Skeletal muscle satellite cell (primary cell): ENCODE data around the gene SDK2.

Experiments
- H3K27me3 ChIP-seq: 2 replicates; pipeline ENCODE4 v1.7.0; 2013; ENCODE audit warnings: low read length; ENCODE audit not compliant: control insufficient read depth, insufficient read depth
- H3K36me3 ChIP-seq: 2 replicates; pipeline ENCODE4 v1.7.0; 2013; ENCODE audit warnings: mild to moderate bottlenecking, control low read depth, low read length; ENCODE audit not compliant: insufficient read depth
- H3K4me1 ChIP-seq: 2 replicates; pipeline ENCODE4 v1.7.0; 2013; ENCODE audit warnings: low read length; ENCODE audit not compliant: control insufficient read depth, insufficient read depth
- H3K4me2 ChIP-seq: 2 replicates; pipeline ENCODE4 v1.7.0; 2013; ENCODE audit warnings: mild to moderate bottlenecking, low read length
- H3K4me3 ChIP-seq: 2 replicates; pipeline ENCODE4 v1.7.0; 2013; ENCODE audit warnings: low read length
- H3K9ac ChIP-seq: 2 replicates; pipeline ENCODE4 v1.7.0; 2013; ENCODE audit warnings: mild to moderate bottlenecking, low read depth, low read length, moderate library complexity
- H3K9me3 ChIP-seq: replicated peaks from 2 replicates; pipeline ENCODE4 v1.7.0; 2013; ENCODE audit warnings: mild to moderate bottlenecking, control low read depth, low read length

SDK2 gene

GRCh38 chr17:73429440-73430164 is 214.6 kb downstream of the SDK2 start:
- Histone ChIP-seq H3K4me2 (peak overlapping the region; percentile 2), H3K9ac (no peak overlapping the region), H3K36me3 (no peaks in the 10 kb centered on the region), H3K4me3 (no peak overlapping the region), H3K9me3 (no peaks in the 10 kb centered on the region), H3K4me1 (no peaks in the 10 kb centered on the region), H3K27me3 (no peaks in the 10 kb centered on the region)

GRCh38 chr17:73427198-73427597 is 217.0 kb downstream of the SDK2 start:
- Histone ChIP-seq H3K27me3 (no peaks in the 10 kb centered on the region), H3K36me3 (no peaks in the 10 kb centered on the region), H3K4me3 (no peak overlapping the region), H3K4me2 (no peak overlapping the region), H3K9me3 (no peaks in the 10 kb centered on the region), H3K9ac (no peak overlapping the region), H3K4me1 (no peaks in the 10 kb centered on the region)

DNA sequence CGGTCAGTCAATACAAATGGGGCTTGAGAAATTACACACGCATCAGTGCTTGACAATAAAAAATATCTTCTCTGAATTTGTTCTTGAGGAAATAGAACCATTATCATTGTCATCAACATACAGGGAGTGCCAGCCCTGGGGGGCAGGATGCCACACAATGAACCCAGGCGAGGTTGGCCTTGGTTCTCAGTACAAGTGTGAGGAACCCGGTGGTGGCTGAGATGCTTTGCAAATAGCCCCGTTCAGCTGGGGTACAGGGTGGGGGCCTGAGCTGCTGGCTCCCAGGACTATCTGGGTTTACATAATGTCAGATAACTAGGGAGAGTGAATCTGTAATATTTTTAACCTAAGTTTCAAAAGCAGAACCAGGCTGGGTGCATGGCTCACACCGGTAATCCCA is 219.7 kb downstream of the SDK2 start:
- H3K27me3 ChIP-seq, result no peaks in the 10 kb centered on the region
- no peak overlapping the region for H3K4me3 ChIP-seq
- H3K4me2 ChIP-seq, result no peak overlapping the region
- no peaks in the 10 kb centered on the region for H3K36me3 ChIP-seq
- H3K9ac ChIP-seq, result no peak overlapping the region
- no peaks in the 10 kb centered on the region for H3K9me3 ChIP-seq
- H3K4me1 ChIP-seq, result no peaks in the 10 kb centered on the region

DNA sequence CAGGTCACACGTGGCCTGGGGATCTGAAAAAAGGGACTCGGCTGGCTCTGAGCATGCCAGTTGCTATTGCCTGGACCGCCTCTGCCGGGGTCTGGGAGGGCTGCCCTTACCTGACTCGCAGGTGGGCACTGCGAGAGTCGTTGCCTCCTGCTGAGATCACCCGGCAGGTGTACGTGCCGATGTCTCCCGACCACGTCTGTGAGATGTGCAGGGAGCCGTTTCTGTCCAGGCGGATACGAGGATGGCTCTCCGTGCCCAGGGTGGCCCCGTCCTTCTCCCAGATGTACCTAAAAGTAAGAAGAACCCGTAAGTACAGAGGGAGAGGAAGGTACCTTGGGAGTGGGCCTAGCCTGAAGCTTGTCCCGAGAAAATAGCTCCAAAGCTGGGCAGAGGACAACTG is 220.4 kb downstream of the SDK2 start:
- Histone ChIP-seq H3K27me3 (no peaks in the 10 kb centered on the region), H3K36me3 (no peaks in the 10 kb centered on the region), H3K4me1 (no peaks in the 10 kb centered on the region), H3K4me3 (no peak overlapping the region), H3K4me2 (no peak overlapping the region), H3K9ac (no peak overlapping the region), H3K9me3 (no peaks in the 10 kb centered on the region)

- Histone ChIP-seq H3K9me3 (no peaks in the 10 kb centered on the region), H3K4me1 (no peaks in the 10 kb centered on the region), H3K36me3 (no peaks in the 10 kb centered on the region), H3K9ac (no peak overlapping the region), H3K4me3 (no peak overlapping the region), H3K4me2 (no peak overlapping the region), H3K27me3 (no peaks in the 10 kb centered on the region)
Observed at GRCh38 chr17:73423159-73423715, 221.0 kb downstream of the SDK2 start.

DNA sequence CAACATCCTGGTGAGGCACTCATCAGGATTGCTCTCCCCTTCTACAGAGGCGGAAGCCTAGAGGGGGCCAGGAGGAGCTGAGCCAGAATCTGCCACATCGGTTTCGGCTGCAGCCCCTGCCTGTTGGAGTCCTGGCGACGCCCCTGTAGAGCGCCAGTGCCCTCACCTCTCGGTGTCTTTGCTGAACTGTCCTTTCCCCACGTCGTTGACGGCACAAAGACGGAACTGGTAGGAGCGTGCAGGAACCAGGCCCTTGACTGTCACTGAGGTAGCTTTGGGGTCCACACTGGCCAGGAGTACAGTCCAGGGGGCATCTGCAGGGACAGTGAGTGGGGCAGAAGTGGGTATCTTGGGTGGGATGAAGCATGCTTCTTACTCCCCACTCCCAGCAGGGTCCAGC is 222.1 kb downstream of the SDK2 start:
- Histone ChIP-seq H3K36me3 (no peaks in the 10 kb centered on the region), H3K27me3 (no peaks in the 10 kb centered on the region), H3K4me3 (no peak overlapping the region), H3K9me3 (no peaks in the 10 kb centered on the region), H3K4me1 (no peaks in the 10 kb centered on the region), H3K4me2 (no peak overlapping the region), H3K9ac (no peak overlapping the region)

GRCh38 chr17:73420897-73421296 is 223.3 kb downstream of the SDK2 start:
- Histone ChIP-seq H3K27me3 (no peaks in the 10 kb centered on the region), H3K4me1 (no peaks in the 10 kb centered on the region), H3K9ac (no peak overlapping the region), H3K4me3 (no peak overlapping the region), H3K4me2 (no peak overlapping the region), H3K9me3 (no peaks in the 10 kb centered on the region), H3K36me3 (no peaks in the 10 kb centered on the region)

GRCh38 chr17:73419881-73420280 is 224.4 kb downstream of the SDK2 start:
- H3K4me3 ChIP-seq, result no peak overlapping the region
- no peaks in the 10 kb centered on the region for H3K36me3 ChIP-seq
- H3K27me3 ChIP-seq, result no peaks in the 10 kb centered on the region
- no peak overlapping the region for H3K4me2 ChIP-seq
- H3K9ac ChIP-seq, result no peak overlapping the region
- no peaks in the 10 kb centered on the region for H3K4me1 ChIP-seq
- H3K9me3 ChIP-seq, result no peaks in the 10 kb centered on the region

DNA sequence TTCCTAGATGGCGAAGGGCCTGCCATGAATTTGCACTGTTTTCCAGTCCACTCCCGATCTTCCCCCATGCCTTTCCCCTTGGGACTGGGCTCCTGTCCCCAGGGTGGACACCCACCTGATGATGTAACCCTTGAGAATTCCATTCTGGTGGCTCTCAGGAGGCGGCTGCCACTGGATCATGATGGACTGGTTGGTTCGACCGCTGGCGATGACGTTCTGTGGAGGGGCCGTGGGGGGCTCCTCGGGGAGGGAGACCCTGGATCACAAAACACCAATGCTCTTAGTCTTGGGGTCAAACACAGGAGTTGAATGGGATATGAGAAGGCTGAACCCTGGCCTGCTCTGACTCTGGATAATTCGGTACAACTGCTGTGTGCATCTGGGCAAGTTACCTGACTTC is 225.2 kb downstream of the SDK2 start:
- Histone ChIP-seq H3K9ac (no peak overlapping the region), H3K4me2 (no peak overlapping the region), H3K4me1 (no peaks in the 10 kb centered on the region), H3K9me3 (no peaks in the 10 kb centered on the region), H3K27me3 (no peaks in the 10 kb centered on the region), H3K36me3 (no peaks in the 10 kb centered on the region), H3K4me3 (no peak overlapping the region)

GRCh38 chr17:73415782-73416181 is 228.5 kb downstream of the SDK2 start:
- Histone ChIP-seq H3K4me3 (no peak overlapping the region), H3K4me1 (no peaks in the 10 kb centered on the region), H3K9me3 (no peaks in the 10 kb centered on the region), H3K9ac (no peak overlapping the region), H3K36me3 (no peaks in the 10 kb centered on the region), H3K4me2 (no peak overlapping the region), H3K27me3 (peaks cover 5% of the 10 kb centered on the region)

DNA sequence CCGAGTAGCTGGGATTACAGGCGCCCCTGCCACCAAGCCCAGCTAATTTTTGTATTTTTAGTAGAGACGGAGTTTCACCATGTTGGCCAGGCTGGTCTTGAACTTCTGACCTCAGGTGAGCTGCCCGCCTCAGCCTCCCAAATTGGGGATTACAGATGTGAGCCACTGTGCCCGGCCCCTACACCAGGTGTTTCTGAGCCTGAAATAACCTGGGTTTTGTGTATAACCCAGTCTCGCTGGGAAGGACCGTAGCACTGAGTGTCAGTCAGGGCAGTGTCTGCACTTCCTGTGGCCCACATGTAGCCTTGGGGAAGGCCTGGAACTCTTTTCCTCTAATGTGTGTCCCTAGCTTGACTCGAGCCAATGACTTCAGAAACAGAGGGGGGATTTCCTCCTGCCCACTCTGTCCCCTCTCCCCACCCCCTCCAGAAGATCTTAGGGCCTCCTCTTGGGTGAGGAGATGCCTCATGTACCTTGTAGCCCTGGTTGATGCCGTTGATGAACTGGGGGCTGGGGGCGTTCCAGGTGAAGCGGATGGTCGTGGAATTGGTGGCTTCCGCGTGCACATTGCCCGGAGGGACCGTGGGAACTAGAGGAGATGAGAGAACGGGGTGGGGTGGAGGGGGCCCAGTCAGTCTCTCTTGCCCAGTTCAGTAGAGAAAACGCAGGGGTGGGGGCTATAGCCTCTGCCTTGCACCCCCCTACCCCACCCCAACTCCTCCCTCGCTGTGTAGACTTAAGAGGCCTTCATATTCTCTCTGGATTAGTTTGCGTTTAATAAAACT is 229.9 kb downstream of the SDK2 start:
- Histone ChIP-seq H3K9ac (no peak overlapping the region), H3K4me2 (no peak overlapping the region), H3K9me3 (no peaks in the 10 kb centered on the region), H3K4me1 (no peaks in the 10 kb centered on the region), H3K27me3 (peaks cover 5% of the 10 kb centered on the region), H3K4me3 (no peak overlapping the region), H3K36me3 (no peaks in the 10 kb centered on the region)
